GM19468 (cell line): Measurements from ENCODE around the gene SLC9A9.

Experiments
- ATAC-seq: cut with Tn5 transposase; IDR thresholded peaks from one replicate; pipeline ENCODE4 v1.9.1; 2021; ENCODE audit warnings: mild to moderate bottlenecking, moderate library complexity, moderate number of reproducible peaks; ENCODE audit not compliant: unreplicated experiment; ENCODE audit errors: extremely low read depth

The SLC9A9 gene

GRCh38 chr3:143321058-143321769, 527.1 kb downstream of the SLC9A9 start:
- no peak for ATAC-seq

- no peak for ATAC-seq
These were observed 532.5 kb downstream of the SLC9A9 start for GRCh38 chr3:143315766-143316165.

- ATAC-seq, result no peak
These were observed 533.8 kb downstream of the SLC9A9 start for GRCh38 chr3:143314251-143315093.

GRCh38 chr3:143313893-143314188, 534.4 kb downstream of the SLC9A9 start:
- no peak for ATAC-seq

- ATAC-seq, result no peak
These were observed 535.0 kb downstream of the SLC9A9 start for GRCh38 chr3:143313025-143313892.

GRCh38 chr3:143311096-143311495, 537.2 kb downstream of the SLC9A9 start:
- ATAC-seq, result no peak

GRCh38 chr3:143309705-143310104, 538.6 kb downstream of the SLC9A9 start:
- no peak for ATAC-seq

GRCh38 chr3:143307613-143308183, 540.6 kb downstream of the SLC9A9 start:
- ATAC-seq, result peak; percentile 27

GRCh38 chr3:143306407-143306806, 541.9 kb downstream of the SLC9A9 start:
- ATAC-seq, result no peak

GRCh38 chr3:143302638-143303171, 545.6 kb downstream of the SLC9A9 start:
- no peak for ATAC-seq

GRCh38 chr3:143301031-143301901, 547.0 kb downstream of the SLC9A9 start:
- ATAC-seq, result no peak

- no peak for ATAC-seq
These were observed 549.3 kb downstream of the SLC9A9 start for GRCh38 chr3:143298886-143299535.

- no peak for ATAC-seq
These were observed 549.9 kb downstream of the SLC9A9 start for GRCh38 chr3:143298380-143298779.

GRCh38 chr3:143295201-143296080, 552.8 kb downstream of the SLC9A9 start:
- ATAC-seq, result no peak

GRCh38 chr3:143294188-143294587, 554.1 kb downstream of the SLC9A9 start:
- ATAC-seq, result no peak

GRCh38 chr3:143291836-143292447, 556.3 kb downstream of the SLC9A9 start:
- ATAC-seq, result no peak

GRCh38 chr3:143288944-143289343, 559.3 kb downstream of the SLC9A9 start:
- no peak for ATAC-seq
